Measurements from ENCODE around the gene NEIL1.
"Not testable (repeated sequence)": the region's sequence is repeated elsewhere in the genome, so short reads cannot be mapped to it uniquely, and the experiment has no call there.

The NEIL1 gene

DNA sequence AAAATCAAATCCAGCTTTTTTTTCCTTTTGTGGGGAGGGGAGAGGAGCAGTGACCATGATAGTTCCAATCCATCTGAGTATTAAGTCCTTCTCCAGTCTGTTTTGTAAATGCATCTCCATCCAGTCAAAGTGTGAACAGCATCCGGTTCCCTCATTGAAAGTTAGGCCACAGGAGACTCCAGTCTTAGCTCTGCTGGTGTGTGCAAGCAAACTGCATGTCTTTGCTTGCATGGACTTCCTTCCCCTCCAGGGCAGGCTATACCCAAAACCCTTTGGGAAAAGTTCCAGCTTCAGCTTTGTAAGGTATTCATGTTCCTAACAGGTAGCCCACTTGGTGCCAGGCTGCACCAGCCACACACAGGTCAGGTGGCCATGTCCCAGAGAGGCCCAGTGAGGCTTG is 24.6 kb downstream of the NEIL1 start:
- no peak for DNase-seq

GRCh38 chr15:75371901-75372688 is 25.3 kb downstream of the NEIL1 start:
- no peak for DNase-seq

DNA sequence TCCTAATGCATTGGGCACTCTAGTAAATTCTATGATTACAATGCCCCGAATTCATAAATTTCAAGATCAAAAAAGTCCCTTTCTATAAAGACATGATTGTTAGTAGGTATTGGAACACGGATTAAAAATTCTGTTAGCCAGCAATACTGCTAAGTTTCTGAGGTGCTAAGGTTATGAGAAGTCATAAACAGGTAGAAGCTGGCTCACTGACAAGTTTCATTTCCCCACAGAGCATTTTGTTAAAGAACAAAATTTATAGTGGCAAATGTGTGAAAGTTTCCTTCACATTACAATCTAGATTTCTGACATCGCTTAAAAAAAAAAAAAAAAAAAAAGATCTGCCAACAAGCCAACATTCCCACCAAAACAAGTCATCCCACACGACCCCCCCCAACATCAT is 33.9 kb downstream of the NEIL1 start:
- no peak for DNase-seq

DNA sequence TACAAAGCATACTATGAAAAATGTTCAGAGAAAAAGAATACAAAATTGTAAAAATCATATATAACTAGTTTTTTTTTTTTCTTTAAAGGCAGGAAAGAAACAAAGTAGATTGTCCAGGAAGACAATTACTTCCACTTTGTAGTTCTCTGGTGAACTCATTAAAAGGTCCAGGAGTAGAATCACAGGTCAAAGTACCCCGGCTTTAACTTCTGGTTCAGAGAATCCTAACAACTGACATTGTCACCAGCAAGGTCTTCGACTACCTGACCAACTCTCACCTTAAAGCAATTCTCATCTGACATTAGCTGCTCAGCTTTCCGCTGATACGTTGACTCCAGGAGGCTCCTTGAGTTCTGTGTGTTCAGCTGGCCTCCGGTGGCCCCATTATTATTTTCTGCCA is 37.1 kb downstream of the NEIL1 start:
- DNase-seq, result not testable (repeated sequence)

DNA sequence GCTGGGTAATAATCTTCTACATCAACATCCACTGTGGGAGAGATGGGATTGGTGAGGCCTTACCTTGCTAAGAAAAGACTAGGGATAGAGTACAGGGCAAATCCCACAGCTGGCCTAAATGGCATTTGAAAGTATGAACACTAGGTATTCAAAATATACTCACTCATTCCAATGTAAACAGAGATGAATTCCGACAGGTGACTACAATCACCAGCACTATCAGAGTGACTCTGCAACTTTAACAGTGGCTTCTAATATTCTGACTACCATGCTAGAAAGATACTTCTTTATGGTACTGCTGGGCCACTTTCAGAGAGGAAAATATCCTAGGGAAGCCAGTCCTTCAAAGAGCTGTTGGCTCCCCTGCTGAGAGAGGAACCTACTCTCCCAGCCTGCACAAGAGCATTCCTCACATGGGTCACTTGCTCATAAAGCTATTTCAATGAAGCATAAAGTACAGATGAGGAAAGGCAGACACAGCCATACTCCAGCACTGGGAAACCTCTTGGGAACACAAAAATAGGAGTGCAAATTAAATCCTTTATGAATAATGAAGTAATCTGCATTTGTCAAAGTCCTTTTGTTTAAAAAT is 43.0 kb downstream of the NEIL1 start:
- no peak for DNase-seq

GRCh38 chr15:75397494-75397893 is 50.7 kb downstream of the NEIL1 start:
- DNase-seq, result no peak

GRCh38 chr15:75403892-75404291 is 57.1 kb downstream of the NEIL1 start:
- no peak for DNase-seq
